Mesendoderm (in vitro differentiated cells): ENCODE results near the gene FGF21. TPM values are rescaled to one million over a fixed set of nuclear protein-coding genes. Genes with fewer than 3 reads are reported as not detected.

Experiments
- DNase-seq: peaks from one replicate; pipeline ENCODE4 v3.0.0; 2013
- H2AK5ac ChIP-seq: 2 replicates; pipeline ENCODE4 v1.6.1; 2013; ENCODE audit warnings: low read length, inconsistent platforms
- H2BK120ac ChIP-seq: 2 replicates; pipeline ENCODE4 v1.6.1; 2013; ENCODE audit warnings: low read depth, mild to moderate bottlenecking, low read length, moderate library complexity, mixed read lengths
- H2BK15ac ChIP-seq: replicated peaks from 2 replicates; pipeline ENCODE4 v1.6.1; 2013; ENCODE audit warnings: low read depth, mild to moderate bottlenecking, moderate library complexity
- H2BK5ac ChIP-seq: 2 replicates; pipeline ENCODE4 v1.6.1; 2013; ENCODE audit warnings: low read length, inconsistent platforms
- H3K18ac ChIP-seq: 2 replicates; pipeline ENCODE4 v1.6.1; 2013; ENCODE audit warnings: mild to moderate bottlenecking, low read length, mixed read lengths
- H3K23ac ChIP-seq: one replicate; pipeline ENCODE4 v1.6.1; 2013; ENCODE audit warnings: low read length
- H3K27ac ChIP-seq: 2 replicates; pipeline ENCODE4 v1.5.1; 2013; ENCODE audit warnings: low read depth, mild to moderate bottlenecking, inconsistent platforms, low read length, moderate library complexity
- H3K27me3 ChIP-seq: 2 replicates; pipeline ENCODE4 v1.6.1; 2013; ENCODE audit warnings: low read length, control low read depth, mild to moderate bottlenecking, inconsistent platforms; ENCODE audit not compliant: insufficient read depth, poor library complexity
- H3K36me3 ChIP-seq: 2 replicates; pipeline ENCODE4 v1.6.1; 2013; ENCODE audit warnings: low read length, inconsistent platforms; ENCODE audit not compliant: control insufficient read depth, insufficient read depth
- H3K4ac ChIP-seq: one replicate; pipeline ENCODE4 v1.6.1; 2013; ENCODE audit warnings: low read depth, mild to moderate bottlenecking, low read length, moderate library complexity
- H3K4me1 ChIP-seq: 2 replicates; pipeline ENCODE4 v1.6.1; 2013; ENCODE audit warnings: low read depth, low read length, inconsistent platforms; ENCODE audit not compliant: control insufficient read depth
- H3K4me2 ChIP-seq: 2 replicates; pipeline ENCODE4 v1.6.1; 2013; ENCODE audit warnings: low read length
- H3K4me3 ChIP-seq: 2 replicates; pipeline ENCODE4 v1.5.1; 2013; ENCODE audit warnings: mild to moderate bottlenecking, low read length
- H3K56ac ChIP-seq: one replicate; pipeline ENCODE4 v1.6.1; 2013; ENCODE audit warnings: low read length
- H3K79me1 ChIP-seq: 2 replicates; pipeline ENCODE4 v1.6.1; 2013; ENCODE audit warnings: low read length, inconsistent platforms
- H3K79me2 ChIP-seq: 2 replicates; pipeline ENCODE4 v1.6.1; 2013; ENCODE audit warnings: mild to moderate bottlenecking, low read length; ENCODE audit not compliant: control insufficient read depth, insufficient read depth
- H3K9ac ChIP-seq: 2 replicates; pipeline ENCODE4 v1.6.1; 2013; ENCODE audit warnings: low read length, inconsistent platforms
- H4K5ac ChIP-seq: one replicate; pipeline ENCODE4 v1.6.1; 2013; ENCODE audit warnings: low read length
- H4K8ac ChIP-seq: one replicate; pipeline ENCODE4 v1.6.1; 2013; ENCODE audit warnings: low read depth, mild to moderate bottlenecking, control low read depth, low read length, moderate library complexity
- WGBS: extraction: QIAGEN DNeasy Blood & Tissue Kit; methylation state at CpG from one replicate; pipeline ENCODE4 v1.1.7; 2013; ENCODE audit warnings: low lambda C conversion rate, missing lambda C conversion rate; ENCODE audit not compliant: insufficient coverage; ENCODE audit errors: extremely low coverage; 5-methylcytosine and 5-hydroxymethylcytosine counted together
- small RNA-seq: library from polyadenylated mRNA; stranded (forward); fragments of <200 nt; extraction: miRNeasy Mini kit (QIAGEN cat#:217004); gene quantifications from one replicate; pipeline ENCODE3, GENCODE V24; 2013; ENCODE audit not compliant: insufficient read depth

The FGF21 gene

GRCh38 chr19:48806818-48807589 lies 51.7 kb downstream of the FGF21 start:
- no peaks in the 10 kb centered on the region for H3K36me3 ChIP-seq
- no peak overlapping the region for H3K23ac ChIP-seq
- H3K4me3 ChIP-seq = no peak overlapping the region
- H3K27ac ChIP-seq = no peak overlapping the region
- DNase-seq = peak; percentile 54
- no peaks in the 10 kb centered on the region for H3K27me3 ChIP-seq
- H3K4me1 ChIP-seq = peaks cover 4% of the 10 kb centered on the region
- H3K9ac ChIP-seq = peak overlapping the region; percentile 40
- H3K4me2 ChIP-seq = no peak overlapping the region
- peak overlapping the region; percentile 73 for H3K56ac ChIP-seq
- no peak overlapping the region for H4K8ac ChIP-seq
- H3K79me2 ChIP-seq = no peaks in the 10 kb centered on the region
- no peaks in the 10 kb centered on the region for H3K79me1 ChIP-seq
- no peak overlapping the region for H4K5ac ChIP-seq
- no peak overlapping the region for H2AK5ac ChIP-seq
- H2BK5ac ChIP-seq = no peak overlapping the region
- H3K4ac ChIP-seq = no peak overlapping the region
- H3K18ac ChIP-seq = no peak overlapping the region
- WGBS = no CpG with 5 or more reads among the region's 17 CpGs
- H2BK15ac ChIP-seq = no peak overlapping the region
- H2BK120ac ChIP-seq = no peak overlapping the region

- WGBS = no CpG with 5 or more reads among the region's 13 CpGs
- no peak overlapping the region for H2BK120ac ChIP-seq
- no peak overlapping the region for H2AK5ac ChIP-seq
- no peak overlapping the region for H2BK15ac ChIP-seq
- no peak overlapping the region for H3K18ac ChIP-seq
- no peak overlapping the region for H3K56ac ChIP-seq
- no peak overlapping the region for H3K4me3 ChIP-seq
- H3K27me3 ChIP-seq = no peaks in the 10 kb centered on the region
- H3K9ac ChIP-seq = no peak overlapping the region
- H3K4me1 ChIP-seq = peaks cover 4% of the 10 kb centered on the region
- H3K4ac ChIP-seq = no peak overlapping the region
- H3K27ac ChIP-seq = no peak overlapping the region
- no peak overlapping the region for H3K4me2 ChIP-seq
- H3K36me3 ChIP-seq = no peaks in the 10 kb centered on the region
- no peaks in the 10 kb centered on the region for H3K79me2 ChIP-seq
- no peak for DNase-seq
- no peak overlapping the region for H3K23ac ChIP-seq
- no peaks in the 10 kb centered on the region for H3K79me1 ChIP-seq
- no peak overlapping the region for H4K5ac ChIP-seq
- no peak overlapping the region for H4K8ac ChIP-seq
- no peak overlapping the region for H2BK5ac ChIP-seq
These were observed 52.4 kb downstream of the FGF21 start for GRCh38 chr19:48807590-48808308.

Small RNAs within 50 kb of the gene (small RNA-seq; reads per million reads assigned to genes)
- not detected for gene RNU6-317P
